ENCODE results near the gene SLC11A1. TPM values are rescaled to one million over a fixed set of nuclear protein-coding genes. Genes with fewer than 3 reads are reported as not detected.

Gene SLC11A1
- total and polyA plus RNA-seq, 5 donors from 2014 or later, result 0.47 to 1.4 (median 0.74) TPM

- Mint-ChIP-seq H3K9me3 (peaks cover 0 to 3% (median 0%) of the 10 kb centered on the region in 7 donors), H3K36me3 (no peaks in the 10 kb centered on the region), H3K27me3 (peaks cover 22% of the 10 kb centered on the region), H3K4me1 (peaks cover 0 to 5% (median 0%) of the 10 kb centered on the region in 4 donors), H3K4me3 (no peak overlapping the region), H3K27ac (no peak overlapping the region)
- Histone ChIP-seq H3K4me3 (ENCODE audit: low read depth, low read length) (no peak overlapping the region), H3K9me3 (ENCODE audit: control insufficient read depth in 2 of 2, low read length in 2 of 2) (no peaks in the 10 kb centered on the region), H3K36me3 (ENCODE audit: control insufficient read depth, insufficient read depth, low read length) (no peaks in the 10 kb centered on the region), H3K4me1 (ENCODE audit: control insufficient read depth, insufficient read depth, low read length, poor library complexity, severe bottlenecking) (no peaks in the 10 kb centered on the region), H3K27me3 (ENCODE audit: control insufficient read depth, insufficient read depth, low read length) (no peaks in the 10 kb centered on the region), H3K27ac (ENCODE audit: insufficient read depth, low read length, poor library complexity, severe bottlenecking) (no peak overlapping the region)
- ATAC-seq (ENCODE audit: low read depth in 2 of 2) (no peak), DNase-seq (no peak)
Observed at GRCh38 chr2:218429911-218430692, 48.0 kb downstream of the SLC11A1 start.

DNA sequence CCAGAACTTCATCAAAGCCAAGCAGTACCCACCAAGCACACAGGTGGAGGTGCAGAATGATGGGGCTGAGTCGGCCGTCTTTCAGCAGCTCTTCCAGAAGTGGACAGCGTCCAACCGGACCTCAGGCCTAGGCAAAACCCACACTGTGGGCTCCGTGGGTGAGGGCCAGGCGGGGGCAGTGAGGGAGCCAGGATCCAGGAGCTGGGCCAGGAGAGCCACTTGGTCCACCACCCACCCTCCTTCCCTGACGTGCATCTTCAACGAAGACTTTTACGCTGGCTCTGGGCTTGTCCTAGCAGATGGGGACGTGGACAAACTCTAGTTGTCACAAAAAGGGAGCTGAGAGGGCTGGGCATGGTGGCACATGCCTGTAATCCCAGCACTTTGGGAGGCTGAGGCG is 48.6 kb downstream of the SLC11A1 start:
- H3K36me3 Mint-ChIP-seq, result no peaks in the 10 kb centered on the region
- ATAC-seq (ENCODE audit: low read depth in 2 of 2) (no peak), DNase-seq (no peak)
- Histone ChIP-seq H3K36me3 (ENCODE audit: control insufficient read depth, insufficient read depth, low read length) (no peaks in the 10 kb centered on the region), H3K27ac (ENCODE audit: insufficient read depth, low read length, poor library complexity, severe bottlenecking) (no peak overlapping the region), H3K27me3 (ENCODE audit: control insufficient read depth, insufficient read depth, low read length) (no peaks in the 10 kb centered on the region), H3K4me3 (ENCODE audit: low read depth, low read length) (no peak overlapping the region), H3K9me3 (ENCODE audit: control insufficient read depth in 2 of 2, low read length in 2 of 2) (no peaks in the 10 kb centered on the region), H3K4me1 (ENCODE audit: control insufficient read depth, insufficient read depth, low read length, poor library complexity, severe bottlenecking) (no peaks in the 10 kb centered on the region)
- H3K4me3 Mint-ChIP-seq, result no peak overlapping the region
- peaks cover 0 to 5% (median 0%) of the 10 kb centered on the region in 4 donors for H3K4me1 Mint-ChIP-seq
- peaks cover 0 to 3% (median 0%) of the 10 kb centered on the region in 7 donors for H3K9me3 Mint-ChIP-seq
- no peak overlapping the region for H3K27ac Mint-ChIP-seq
- H3K27me3 Mint-ChIP-seq, result peaks cover 19% of the 10 kb centered on the region

DNA sequence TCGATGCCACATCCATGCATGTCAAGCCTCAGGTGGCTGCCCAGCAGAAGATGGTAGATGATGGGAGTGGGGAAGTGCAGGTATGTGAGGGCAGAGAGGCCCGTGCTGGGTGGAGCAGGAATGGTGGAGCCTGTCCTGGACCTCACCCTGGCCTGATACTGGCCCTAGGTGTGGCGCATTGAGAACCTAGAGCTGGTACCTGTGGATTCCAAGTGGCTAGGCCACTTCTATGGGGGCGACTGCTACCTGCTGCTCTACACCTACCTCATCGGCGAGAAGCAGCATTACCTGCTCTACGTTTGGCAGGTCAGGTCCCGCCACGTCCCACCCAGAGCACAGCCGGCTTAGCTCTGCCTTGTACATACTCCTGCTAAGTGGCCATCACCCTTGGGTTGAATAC is 49.8 kb downstream of the SLC11A1 start:
- no peaks in the 10 kb centered on the region for H3K9me3 ChIP-seq (ENCODE audit: control insufficient read depth in 2 of 2, low read length in 2 of 2)
- Mint-ChIP-seq H3K4me3 (no peak overlapping the region), H3K9me3 (peaks cover 0 to 3% (median 0%) of the 10 kb centered on the region in 7 donors), H3K27me3 (peaks cover 18% of the 10 kb centered on the region), H3K4me1 (peaks cover 0 to 5% (median 0%) of the 10 kb centered on the region in 4 donors), H3K27ac (no peak overlapping the region), H3K36me3 (no peaks in the 10 kb centered on the region)
- H3K27ac ChIP-seq (ENCODE audit: insufficient read depth, low read length, poor library complexity, severe bottlenecking), result no peak overlapping the region
- no peaks in the 10 kb centered on the region for H3K36me3 ChIP-seq (ENCODE audit: control insufficient read depth, insufficient read depth, low read length)
- H3K4me3 ChIP-seq (ENCODE audit: low read depth, low read length), result no peak overlapping the region
- no peak for ATAC-seq (ENCODE audit: low read depth in 2 of 2)
- no peaks in the 10 kb centered on the region for H3K27me3 ChIP-seq (ENCODE audit: control insufficient read depth, insufficient read depth, low read length)
- no peak for DNase-seq
- no peaks in the 10 kb centered on the region for H3K4me1 ChIP-seq (ENCODE audit: control insufficient read depth, insufficient read depth, low read length, poor library complexity, severe bottlenecking)

DNA sequence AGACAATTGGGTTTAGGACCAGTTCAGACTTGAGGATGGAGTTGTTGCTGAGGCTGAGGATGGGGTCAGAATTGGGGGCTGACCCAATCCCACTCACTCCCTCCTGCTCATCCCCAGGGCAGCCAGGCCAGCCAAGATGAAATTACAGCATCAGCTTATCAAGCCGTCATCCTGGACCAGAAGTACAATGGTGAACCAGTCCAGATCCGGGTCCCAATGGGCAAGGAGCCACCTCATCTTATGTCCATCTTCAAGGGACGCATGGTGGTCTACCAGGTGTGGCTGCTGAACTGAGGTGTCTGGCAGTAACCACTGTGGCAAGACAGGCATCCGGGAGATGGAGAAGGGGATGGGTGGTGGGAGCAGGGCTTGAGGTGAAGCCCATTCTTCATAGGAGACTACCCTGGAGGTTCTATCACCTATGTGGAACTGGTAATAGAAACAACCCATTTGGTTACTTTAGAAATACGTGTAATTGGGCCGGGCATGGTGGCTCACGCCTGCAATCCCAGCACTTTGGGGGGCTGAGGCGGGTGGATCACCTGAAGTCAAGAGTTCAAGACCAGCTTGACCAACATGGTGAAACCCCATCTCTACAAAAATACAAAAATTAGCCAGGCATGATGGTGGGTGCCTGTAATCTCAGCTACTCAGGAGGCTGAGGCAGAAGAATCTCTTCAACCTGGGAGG is 50.7 kb downstream of the SLC11A1 start:
- Mint-ChIP-seq H3K36me3 (no peaks in the 10 kb centered on the region), H3K27me3 (peaks cover 23% of the 10 kb centered on the region), H3K4me3 (no peak overlapping the region), H3K27ac (no peak overlapping the region), H3K9me3 (peaks cover 0 to 3% (median 0%) of the 10 kb centered on the region in 7 donors), H3K4me1 (peaks cover 0 to 5% (median 0%) of the 10 kb centered on the region in 4 donors)
- Histone ChIP-seq H3K27me3 (ENCODE audit: control insufficient read depth, insufficient read depth, low read length) (no peaks in the 10 kb centered on the region), H3K4me1 (ENCODE audit: control insufficient read depth, insufficient read depth, low read length, poor library complexity, severe bottlenecking) (no peaks in the 10 kb centered on the region), H3K4me3 (ENCODE audit: low read depth, low read length) (no peak overlapping the region), H3K27ac (ENCODE audit: insufficient read depth, low read length, poor library complexity, severe bottlenecking) (no peak overlapping the region), H3K36me3 (ENCODE audit: control insufficient read depth, insufficient read depth, low read length) (no peaks in the 10 kb centered on the region), H3K9me3 (ENCODE audit: control insufficient read depth in 2 of 2, low read length in 2 of 2) (no peaks in the 10 kb centered on the region)
- DNase-seq, result no peak
- no peak for ATAC-seq (ENCODE audit: low read depth in 2 of 2)

GRCh38 chr2:218434456-218434855 is 52.4 kb downstream of the SLC11A1 start:
- Histone ChIP-seq H3K27me3 (ENCODE audit: control insufficient read depth, insufficient read depth, low read length) (no peaks in the 10 kb centered on the region), H3K4me3 (ENCODE audit: low read depth, low read length) (no peak overlapping the region), H3K36me3 (ENCODE audit: control insufficient read depth, insufficient read depth, low read length) (no peaks in the 10 kb centered on the region), H3K27ac (ENCODE audit: insufficient read depth, low read length, poor library complexity, severe bottlenecking) (no peak overlapping the region), H3K9me3 (ENCODE audit: control insufficient read depth in 2 of 2, low read length in 2 of 2) (no peaks in the 10 kb centered on the region), H3K4me1 (ENCODE audit: control insufficient read depth, insufficient read depth, low read length, poor library complexity, severe bottlenecking) (no peaks in the 10 kb centered on the region)
- Mint-ChIP-seq H3K9me3 (peaks cover 0 to 3% (median 0%) of the 10 kb centered on the region in 7 donors), H3K27me3 (peaks cover 25% of the 10 kb centered on the region), H3K4me1 (peaks cover 0 to 5% (median 0%) of the 10 kb centered on the region in 4 donors), H3K27ac (peak overlapping the region in 1 of 3 donors; percentile 68), H3K36me3 (no peaks in the 10 kb centered on the region), H3K4me3 (no peak overlapping the region)
- DNase-seq (no peak), ATAC-seq (ENCODE audit: low read depth in 2 of 2) (no peak)

DNA sequence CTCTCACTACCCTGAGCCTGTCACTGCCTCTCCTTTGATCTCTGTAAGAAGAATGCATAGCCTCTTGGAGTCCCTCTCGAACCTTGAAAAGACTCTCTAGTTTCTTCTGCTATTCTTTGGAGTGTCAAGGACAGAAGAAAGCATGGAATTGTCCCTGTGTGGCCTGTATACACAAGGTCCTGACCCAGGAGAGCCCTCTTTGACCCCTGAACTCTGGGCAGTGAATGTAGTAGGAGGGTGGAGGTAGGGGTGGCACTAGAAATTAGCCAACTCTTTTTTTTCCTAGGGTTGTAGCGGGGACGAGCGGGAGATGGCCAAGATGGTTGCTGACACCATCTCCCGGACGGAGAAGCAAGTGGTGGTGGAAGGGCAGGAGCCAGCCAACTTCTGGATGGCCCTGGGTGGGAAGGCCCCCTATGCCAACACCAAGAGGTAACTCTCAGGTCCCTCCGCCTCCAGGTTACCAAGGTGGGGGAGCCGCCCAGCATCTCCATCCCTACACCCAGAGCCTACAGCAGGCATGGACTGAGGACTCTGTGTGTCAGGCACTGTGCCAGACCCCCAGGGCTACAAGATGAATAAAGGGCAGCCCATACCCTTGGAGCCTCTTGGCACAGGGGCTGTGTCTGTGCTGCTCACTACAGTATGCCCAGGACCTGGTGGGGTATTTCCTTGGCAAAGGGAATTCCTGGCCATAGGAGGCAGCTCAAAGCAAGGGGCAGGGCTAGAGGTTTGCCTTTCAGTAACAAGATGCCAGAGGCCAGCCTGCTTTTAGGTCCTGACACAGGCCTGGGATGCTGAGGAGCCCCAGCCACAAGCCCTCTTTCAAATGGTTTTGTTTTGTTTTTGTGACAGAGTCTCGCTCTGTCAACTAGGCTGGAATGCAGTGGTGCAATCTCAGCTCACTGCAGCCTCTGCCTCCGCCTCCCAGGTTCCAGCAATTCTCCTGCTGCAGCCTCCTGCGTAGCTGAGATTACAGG is 53.2 kb downstream of the SLC11A1 start:
- ATAC-seq (ENCODE audit: low read depth in 2 of 2) (no peak), DNase-seq (no peak)
- no peak overlapping the region for H3K4me3 Mint-ChIP-seq
- no peak overlapping the region for H3K27ac ChIP-seq (ENCODE audit: insufficient read depth, low read length, poor library complexity, severe bottlenecking)
- H3K4me1 Mint-ChIP-seq, result peaks cover 0 to 5% (median 0%) of the 10 kb centered on the region in 4 donors
- H3K27me3 Mint-ChIP-seq, result peaks cover 25% of the 10 kb centered on the region
- no peaks in the 10 kb centered on the region for H3K4me1 ChIP-seq (ENCODE audit: control insufficient read depth, insufficient read depth, low read length, poor library complexity, severe bottlenecking)
- no peak overlapping the region for H3K27ac Mint-ChIP-seq
- H3K27me3 ChIP-seq (ENCODE audit: control insufficient read depth, insufficient read depth, low read length), result no peaks in the 10 kb centered on the region
- H3K4me3 ChIP-seq (ENCODE audit: low read depth, low read length), result no peak overlapping the region
- no peaks in the 10 kb centered on the region for H3K36me3 ChIP-seq (ENCODE audit: control insufficient read depth, insufficient read depth, low read length)
- H3K36me3 Mint-ChIP-seq, result no peaks in the 10 kb centered on the region
- H3K9me3 Mint-ChIP-seq, result peaks cover 0 to 3% (median 0%) of the 10 kb centered on the region in 7 donors
- no peaks in the 10 kb centered on the region for H3K9me3 ChIP-seq (ENCODE audit: control insufficient read depth in 2 of 2, low read length in 2 of 2)

DNA sequence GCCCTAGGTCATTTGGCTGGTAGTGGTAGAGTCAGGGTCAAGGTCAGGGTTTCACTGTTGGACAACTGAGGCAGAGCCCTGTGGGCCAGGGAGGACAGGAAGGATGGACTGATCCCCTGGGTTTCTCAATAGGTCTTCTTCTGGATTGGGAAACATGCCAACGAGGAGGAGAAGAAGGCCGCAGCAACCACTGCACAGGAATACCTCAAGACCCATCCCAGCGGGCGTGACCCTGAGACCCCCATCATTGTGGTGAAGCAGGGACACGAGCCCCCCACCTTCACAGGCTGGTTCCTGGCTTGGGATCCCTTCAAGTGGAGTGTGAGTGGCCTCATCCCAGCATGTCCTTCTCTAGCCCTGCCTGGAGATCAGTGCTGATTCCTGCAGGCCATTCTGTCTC is 54.9 kb downstream of the SLC11A1 start:
- Mint-ChIP-seq H3K4me1 (peaks cover 0 to 5% (median 1%) of the 10 kb centered on the region in 4 donors), H3K27me3 (peaks cover 18% of the 10 kb centered on the region), H3K27ac (peak overlapping the region in 1 of 3 donors; percentile 46), H3K9me3 (peaks cover 0 to 3% (median 0%) of the 10 kb centered on the region in 7 donors), H3K4me3 (no peak overlapping the region), H3K36me3 (no peaks in the 10 kb centered on the region)
- Histone ChIP-seq H3K9me3 (ENCODE audit: control insufficient read depth in 2 of 2, low read length in 2 of 2) (no peaks in the 10 kb centered on the region), H3K27me3 (ENCODE audit: control insufficient read depth, insufficient read depth, low read length) (no peaks in the 10 kb centered on the region), H3K4me3 (ENCODE audit: low read depth, low read length) (no peak overlapping the region), H3K36me3 (ENCODE audit: control insufficient read depth, insufficient read depth, low read length) (no peaks in the 10 kb centered on the region), H3K4me1 (ENCODE audit: control insufficient read depth, insufficient read depth, low read length, poor library complexity, severe bottlenecking) (no peaks in the 10 kb centered on the region), H3K27ac (ENCODE audit: insufficient read depth, low read length, poor library complexity, severe bottlenecking) (no peak overlapping the region)
- DNase-seq, result no peak
- ATAC-seq (ENCODE audit: low read depth in 2 of 2), result no peak

Measured in CD4-positive, CD25-positive, alpha-beta regulatory T cell (primary cell).